HepG2 (cell line): ENCODE measurements around the gene PIEZO1. TPM values are rescaled to one million over a fixed set of nuclear protein-coding genes. Genes with fewer than 3 reads are reported as not detected.

ENCODE experiments used
- ARNT ChIP-seq: fragments of 450-650 bp; IDR thresholded peaks from 2 replicates; pipeline ENCODE4 v1.6.1; 2017
- KLF13 ChIP-seq: sonication (generic); formaldehyde crosslinking; IDR thresholded peaks from 2 replicates; pipeline ENCODE4 v1.4.0; 2020; ENCODE audit warnings: mild to moderate bottlenecking, missing genetic modification reagents
- MYC ChIP-seq: sonication (generic); formaldehyde crosslinking; IDR thresholded peaks from 2 replicates; pipeline ENCODE4 v1.9.0; 2021; ENCODE audit warnings: missing genetic modification reagents, borderline replicate concordance
- PHF20 ChIP-seq: sonication (generic); formaldehyde crosslinking; IDR thresholded peaks from 2 replicates; pipeline ENCODE4 v1.5.0; 2020; ENCODE audit warnings: mild to moderate bottlenecking, missing genetic modification reagents
- RORA ChIP-seq: sonication (generic); formaldehyde crosslinking; IDR thresholded peaks from 2 replicates; pipeline ENCODE4 v1.5.0; 2020; ENCODE audit warnings: mild to moderate bottlenecking, missing genetic modification reagents, moderate library complexity
- SMARCC2 ChIP-seq: fragments of 450-650 bp; IDR thresholded peaks from 2 replicates; pipeline ENCODE4 v1.6.1; 2017; ENCODE audit warnings: antibody characterized with exemption, mild to moderate bottlenecking
- YY1 ChIP-seq: IDR thresholded peaks from 2 replicates; pipeline ENCODE4 v1.6.1; 2011; ENCODE audit warnings: low read length, low read depth, moderate library complexity, mild to moderate bottlenecking; ENCODE audit not compliant: insufficient read depth, insufficient replicate concordance
- ZBTB7A ChIP-seq: sonication (generic); formaldehyde crosslinking; IDR thresholded peaks from 2 replicates; pipeline ENCODE4 v1.8.0; 2022; ENCODE audit warnings: mild to moderate bottlenecking, missing genetic modification reagents
- ZC3H4 ChIP-seq: sonication (generic); formaldehyde crosslinking; IDR thresholded peaks from 2 replicates; pipeline ENCODE4 v1.4.0; 2020; ENCODE audit warnings: missing genetic modification reagents, borderline replicate concordance
- ZNF256 ChIP-seq: sonication (generic); formaldehyde crosslinking; conservative IDR thresholded peaks from 2 replicates; pipeline ENCODE4 v1.4.0; 2020; ENCODE audit warnings: missing genetic modification reagents
- ZNF354B ChIP-seq: sonication (generic); formaldehyde crosslinking; IDR thresholded peaks from 2 replicates; pipeline ENCODE4 v1.8.0; 2022; ENCODE audit warnings: mild to moderate bottlenecking, missing genetic modification reagents
- ZNF510 ChIP-seq: sonication (generic); formaldehyde crosslinking; IDR thresholded peaks from 2 replicates; pipeline ENCODE4 v1.4.0; 2020; ENCODE audit warnings: low read depth, mild to moderate bottlenecking, missing genetic modification reagents
- polyA plus RNA-seq, 8 experiments: library from polyadenylated mRNA; depleted of rRNA in 3 of 8; stranded (reverse) in 7 of 8; unstranded in 1 of 8; fragments of >200 nt; fragmentation: Illumina TruSeq in 4 of 8; extraction: Trizol in 4 of 8; gene quantifications; 2 replicates each; pipeline versions ENCODE4 v1.2.1 to v1.2.3, GENCODE V29; 2011 to 2016; ENCODE audit warnings: low read depth in 4 of 8, missing spikeins in 1 of 8, mixed read lengths in 1 of 8; ENCODE audit not compliant: insufficient read depth in 1 of 8
- total RNA-seq, 5 experiments: library from RNA; depleted of rRNA; stranded (reverse); fragments of >200 nt; fragmentation: Illumina TruSeq; extraction: Trizol; gene quantifications; 2 replicates each; pipeline ENCODE4 v1.2.3, GENCODE V29; 2016; ENCODE audit warnings: low read depth in 1 of 5
- TF ChIP-seq, protein P1 (sequence below): sonication (generic); formaldehyde crosslinking; conservative IDR thresholded peaks from 2 replicates; pipeline ENCODE4 v1.5.0; 2020; ENCODE audit warnings: missing genetic modification reagents
- TF ChIP-seq, protein P2 (sequence below): sonication (generic); formaldehyde crosslinking; IDR thresholded peaks from 2 replicates; pipeline ENCODE4 v1.4.0; 2020; ENCODE audit warnings: missing genetic modification reagents, borderline replicate concordance
- TF ChIP-seq, protein P3 (sequence below): sonication (generic); formaldehyde crosslinking; IDR thresholded peaks from 2 replicates; pipeline ENCODE4 v1.4.0; 2020; ENCODE audit warnings: mild to moderate bottlenecking, missing genetic modification reagents, borderline replicate concordance
- TF ChIP-seq, protein P4 (sequence below): sonication (generic); formaldehyde crosslinking; IDR thresholded peaks from 2 replicates; pipeline ENCODE4 v1.8.1; 2023; ENCODE audit warnings: mild to moderate bottlenecking, missing genetic modification reagents

The PIEZO1 gene
- total and polyA plus RNA-seq, 2 of the 13 experiments (the other 11 are each of a cell fraction or from before 2014, with no cell fraction given) = 67.9 to 85.0 TPM

DNA sequence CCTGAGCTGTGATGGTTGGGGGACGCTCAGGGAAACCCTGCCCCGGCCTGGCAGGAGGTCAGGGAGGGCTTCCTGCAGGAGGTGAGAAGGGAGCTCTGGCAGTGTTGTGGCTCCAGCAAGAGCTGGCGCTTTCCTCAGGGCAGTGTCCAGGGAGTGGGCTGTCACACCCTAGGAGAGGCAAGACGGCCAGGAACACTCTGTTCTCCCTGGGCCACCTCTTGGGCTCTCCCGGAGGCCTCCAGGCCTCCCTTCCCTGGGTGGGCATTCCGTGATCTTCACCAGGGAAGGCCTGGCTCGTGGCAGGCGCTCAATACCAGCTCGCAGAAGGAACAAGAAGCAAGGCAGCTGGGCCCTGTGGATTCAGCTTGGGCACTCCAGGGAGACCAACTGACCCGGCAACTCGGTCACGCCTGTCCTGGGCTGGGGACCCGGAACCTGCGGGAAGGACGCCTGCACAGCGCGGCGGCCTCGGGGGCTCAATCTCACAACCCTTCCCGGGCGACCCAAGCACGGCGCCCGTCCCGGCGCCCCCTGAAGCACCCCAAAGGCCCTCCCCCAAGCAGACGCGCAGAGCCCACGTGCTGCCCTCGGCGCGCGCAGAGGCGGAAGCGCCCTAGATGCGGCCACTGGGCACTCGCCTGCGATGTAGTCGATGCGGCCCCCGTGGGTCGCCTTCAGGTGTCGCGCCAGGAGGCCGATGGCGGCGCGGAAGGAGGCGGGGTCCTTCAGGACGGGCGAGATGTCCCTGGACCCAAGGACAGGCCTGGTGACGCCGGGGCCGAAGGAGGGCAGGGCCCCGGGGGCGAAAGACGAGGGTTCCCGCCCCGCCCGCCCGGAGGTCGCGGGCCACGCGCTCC, 26.1 kb upstream of the PIEZO1 start (continued):
- TF ChIP-seq ZC3H4 (CRISPR knock-in tag) (peak; percentile 63; the same call in 1 of the 2 replicates), PHF20 (CRISPR knock-in tag) (peak; percentile 57; the same call in 1 of the 2 replicates), ZBTB7A (CRISPR knock-in tag) (peak; percentile 57; the same call in 1 of the 2 replicates), KLF13 (CRISPR knock-in tag) (no peak), ZNF354B (peak; percentile 87), YY1 (no peak), ZNF510 (CRISPR knock-in tag) (peak; percentile 85; the same call in 1 of the 2 replicates), ZNF256 (peak; percentile 56; the same call in 1 of the 2 replicates), MYC (CRISPR knock-in tag) (peak; percentile 96; the same call in 1 of the 2 replicates), SMARCC2 (no peak), RORA (CRISPR knock-in tag) (no peak), ARNT (no peak)
- TF ChIP-seq, protein P1, sequence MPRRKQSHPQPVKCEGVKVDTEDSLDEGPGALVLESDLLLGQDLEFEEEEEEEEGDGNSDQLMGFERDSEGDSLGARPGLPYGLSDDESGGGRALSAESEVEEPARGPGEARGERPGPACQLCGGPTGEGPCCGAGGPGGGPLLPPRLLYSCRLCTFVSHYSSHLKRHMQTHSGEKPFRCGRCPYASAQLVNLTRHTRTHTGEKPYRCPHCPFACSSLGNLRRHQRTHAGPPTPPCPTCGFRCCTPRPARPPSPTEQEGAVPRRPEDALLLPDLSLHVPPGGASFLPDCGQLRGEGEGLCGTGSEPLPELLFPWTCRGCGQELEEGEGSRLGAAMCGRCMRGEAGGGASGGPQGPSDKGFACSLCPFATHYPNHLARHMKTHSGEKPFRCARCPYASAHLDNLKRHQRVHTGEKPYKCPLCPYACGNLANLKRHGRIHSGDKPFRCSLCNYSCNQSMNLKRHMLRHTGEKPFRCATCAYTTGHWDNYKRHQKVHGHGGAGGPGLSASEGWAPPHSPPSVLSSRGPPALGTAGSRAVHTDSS (CRISPR knock-in tag) = no peak
- TF ChIP-seq, protein P2, sequence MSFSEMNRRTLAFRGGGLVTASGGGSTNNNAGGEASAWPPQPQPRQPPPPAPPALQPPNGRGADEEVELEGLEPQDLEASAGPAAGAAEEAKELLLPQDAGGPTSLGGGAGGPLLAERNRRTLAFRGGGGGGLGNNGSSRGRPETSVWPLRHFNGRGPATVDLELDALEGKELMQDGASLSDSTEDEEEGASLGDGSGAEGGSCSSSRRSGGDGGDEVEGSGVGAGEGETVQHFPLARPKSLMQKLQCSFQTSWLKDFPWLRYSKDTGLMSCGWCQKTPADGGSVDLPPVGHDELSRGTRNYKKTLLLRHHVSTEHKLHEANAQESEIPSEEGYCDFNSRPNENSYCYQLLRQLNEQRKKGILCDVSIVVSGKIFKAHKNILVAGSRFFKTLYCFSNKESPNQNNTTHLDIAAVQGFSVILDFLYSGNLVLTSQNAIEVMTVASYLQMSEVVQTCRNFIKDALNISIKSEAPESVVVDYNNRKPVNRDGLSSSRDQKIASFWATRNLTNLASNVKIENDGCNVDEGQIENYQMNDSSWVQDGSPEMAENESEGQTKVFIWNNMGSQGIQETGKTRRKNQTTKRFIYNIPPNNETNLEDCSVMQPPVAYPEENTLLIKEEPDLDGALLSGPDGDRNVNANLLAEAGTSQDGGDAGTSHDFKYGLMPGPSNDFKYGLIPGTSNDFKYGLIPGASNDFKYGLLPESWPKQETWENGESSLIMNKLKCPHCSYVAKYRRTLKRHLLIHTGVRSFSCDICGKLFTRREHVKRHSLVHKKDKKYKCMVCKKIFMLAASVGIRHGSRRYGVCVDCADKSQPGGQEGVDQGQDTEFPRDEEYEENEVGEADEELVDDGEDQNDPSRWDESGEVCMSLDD (CRISPR knock-in tag) = peak; percentile 69; the same call in 1 of the 2 replicates
- TF ChIP-seq, protein P3, sequence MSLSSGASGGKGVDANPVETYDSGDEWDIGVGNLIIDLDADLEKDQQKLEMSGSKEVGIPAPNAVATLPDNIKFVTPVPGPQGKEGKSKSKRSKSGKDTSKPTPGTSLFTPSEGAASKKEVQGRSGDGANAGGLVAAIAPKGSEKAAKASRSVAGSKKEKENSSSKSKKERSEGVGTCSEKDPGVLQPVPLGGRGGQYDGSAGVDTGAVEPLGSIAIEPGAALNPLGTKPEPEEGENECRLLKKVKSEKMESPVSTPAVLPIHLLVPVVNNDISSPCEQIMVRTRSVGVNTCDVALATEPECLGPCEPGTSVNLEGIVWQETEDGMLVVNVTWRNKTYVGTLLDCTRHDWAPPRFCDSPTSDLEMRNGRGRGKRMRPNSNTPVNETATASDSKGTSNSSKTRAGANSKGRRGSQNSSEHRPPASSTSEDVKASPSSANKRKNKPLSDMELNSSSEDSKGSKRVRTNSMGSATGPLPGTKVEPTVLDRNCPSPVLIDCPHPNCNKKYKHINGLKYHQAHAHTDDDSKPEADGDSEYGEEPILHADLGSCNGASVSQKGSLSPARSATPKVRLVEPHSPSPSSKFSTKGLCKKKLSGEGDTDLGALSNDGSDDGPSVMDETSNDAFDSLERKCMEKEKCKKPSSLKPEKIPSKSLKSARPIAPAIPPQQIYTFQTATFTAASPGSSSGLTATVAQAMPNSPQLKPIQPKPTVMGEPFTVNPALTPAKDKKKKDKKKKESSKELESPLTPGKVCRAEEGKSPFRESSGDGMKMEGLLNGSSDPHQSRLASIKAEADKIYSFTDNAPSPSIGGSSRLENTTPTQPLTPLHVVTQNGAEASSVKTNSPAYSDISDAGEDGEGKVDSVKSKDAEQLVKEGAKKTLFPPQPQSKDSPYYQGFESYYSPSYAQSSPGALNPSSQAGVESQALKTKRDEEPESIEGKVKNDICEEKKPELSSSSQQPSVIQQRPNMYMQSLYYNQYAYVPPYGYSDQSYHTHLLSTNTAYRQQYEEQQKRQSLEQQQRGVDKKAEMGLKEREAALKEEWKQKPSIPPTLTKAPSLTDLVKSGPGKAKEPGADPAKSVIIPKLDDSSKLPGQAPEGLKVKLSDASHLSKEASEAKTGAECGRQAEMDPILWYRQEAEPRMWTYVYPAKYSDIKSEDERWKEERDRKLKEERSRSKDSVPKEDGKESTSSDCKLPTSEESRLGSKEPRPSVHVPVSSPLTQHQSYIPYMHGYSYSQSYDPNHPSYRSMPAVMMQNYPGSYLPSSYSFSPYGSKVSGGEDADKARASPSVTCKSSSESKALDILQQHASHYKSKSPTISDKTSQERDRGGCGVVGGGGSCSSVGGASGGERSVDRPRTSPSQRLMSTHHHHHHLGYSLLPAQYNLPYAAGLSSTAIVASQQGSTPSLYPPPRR = no peak
- TF ChIP-seq, protein P4, sequence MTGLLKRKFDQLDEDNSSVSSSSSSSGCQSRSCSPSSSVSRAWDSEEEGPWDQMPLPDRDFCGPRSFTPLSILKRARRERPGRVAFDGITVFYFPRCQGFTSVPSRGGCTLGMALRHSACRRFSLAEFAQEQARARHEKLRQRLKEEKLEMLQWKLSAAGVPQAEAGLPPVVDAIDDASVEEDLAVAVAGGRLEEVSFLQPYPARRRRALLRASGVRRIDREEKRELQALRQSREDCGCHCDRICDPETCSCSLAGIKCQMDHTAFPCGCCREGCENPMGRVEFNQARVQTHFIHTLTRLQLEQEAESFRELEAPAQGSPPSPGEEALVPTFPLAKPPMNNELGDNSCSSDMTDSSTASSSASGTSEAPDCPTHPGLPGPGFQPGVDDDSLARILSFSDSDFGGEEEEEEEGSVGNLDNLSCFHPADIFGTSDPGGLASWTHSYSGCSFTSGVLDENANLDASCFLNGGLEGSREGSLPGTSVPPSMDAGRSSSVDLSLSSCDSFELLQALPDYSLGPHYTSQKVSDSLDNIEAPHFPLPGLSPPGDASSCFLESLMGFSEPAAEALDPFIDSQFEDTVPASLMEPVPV = peak; percentile 91
